HepG2 (cell line): Measurements from ENCODE around the gene XPO5. TPM values are rescaled to one million over a fixed set of nuclear protein-coding genes. Genes with fewer than 3 reads are reported as not detected.

Experiments used
- CBX5 ChIP-seq: sonication (generic); formaldehyde crosslinking; IDR thresholded peaks from 2 replicates; pipeline ENCODE4 v1.4.0; 2020; ENCODE audit warnings: missing genetic modification reagents, borderline replicate concordance
- FOXM1 ChIP-seq: sonication (generic); formaldehyde crosslinking; IDR thresholded peaks from 2 replicates; pipeline ENCODE4 v1.5.0; 2020; ENCODE audit warnings: missing genetic modification reagents
- GTF3A ChIP-seq: sonication (generic); formaldehyde crosslinking; conservative IDR thresholded peaks from 2 replicates; pipeline ENCODE4 v1.4.0; 2020; ENCODE audit warnings: mild to moderate bottlenecking, missing genetic modification reagents
- HOXA9 ChIP-seq: sonication (generic); formaldehyde crosslinking; IDR thresholded peaks from 2 replicates; pipeline ENCODE4 v1.8.1; 2022; ENCODE audit warnings: missing genetic modification reagents, mild to moderate bottlenecking, moderate library complexity, borderline replicate concordance
- ISX ChIP-seq: sonication (generic); formaldehyde crosslinking; conservative IDR thresholded peaks from 2 replicates; pipeline ENCODE4 v1.5.0; 2020; ENCODE audit warnings: missing genetic modification reagents
- KLF11 ChIP-seq: IDR thresholded peaks from 2 replicates; pipeline ENCODE4 v1.6.1; 2016; ENCODE audit warnings: missing compliant biosample characterization
- TP53 ChIP-seq: sonication (generic); formaldehyde crosslinking; conservative IDR thresholded peaks from 2 replicates; pipeline ENCODE4 v1.4.0; 2020; ENCODE audit warnings: missing genetic modification reagents
- YY1 ChIP-seq: IDR thresholded peaks from 2 replicates; pipeline ENCODE4 v1.6.1; 2011; ENCODE audit warnings: low read length, low read depth, moderate library complexity, mild to moderate bottlenecking; ENCODE audit not compliant: insufficient read depth, insufficient replicate concordance
- ZNF33A ChIP-seq: sonication (generic); formaldehyde crosslinking; IDR thresholded peaks from 2 replicates; pipeline ENCODE4 v1.5.1; 2020; ENCODE audit warnings: missing genetic modification reagents, mild to moderate bottlenecking, moderate library complexity, borderline replicate concordance
- ZNF607 ChIP-seq: sonication (generic); formaldehyde crosslinking; IDR thresholded peaks from 2 replicates; pipeline ENCODE4 v1.5.1; 2020; ENCODE audit warnings: missing genetic modification reagents, mild to moderate bottlenecking, borderline replicate concordance
- ZNF737 ChIP-seq: sonication (generic); formaldehyde crosslinking; IDR thresholded peaks from 2 replicates; pipeline ENCODE4 v1.5.0; 2020; ENCODE audit warnings: missing genetic modification reagents, mild to moderate bottlenecking, borderline replicate concordance
- ZSCAN22 ChIP-seq: sonication (generic); formaldehyde crosslinking; IDR thresholded peaks from 2 replicates; pipeline ENCODE4 v1.4.0; 2020; ENCODE audit warnings: mild to moderate bottlenecking, missing genetic modification reagents
- polyA plus RNA-seq, 8 experiments: library from polyadenylated mRNA; depleted of rRNA in 3 of 8; stranded (reverse) in 7 of 8; unstranded in 1 of 8; fragments of >200 nt; fragmentation: Illumina TruSeq in 4 of 8; extraction: Trizol in 4 of 8; gene quantifications; 2 replicates each; pipeline versions ENCODE4 v1.2.1 to v1.2.3, GENCODE V29; 2011 to 2016; ENCODE audit warnings: low read depth in 4 of 8, missing spikeins in 1 of 8, mixed read lengths in 1 of 8; ENCODE audit not compliant: insufficient read depth in 1 of 8
- total RNA-seq, 5 experiments: library from RNA; depleted of rRNA; stranded (reverse); fragments of >200 nt; fragmentation: Illumina TruSeq; extraction: Trizol; gene quantifications; 2 replicates each; pipeline ENCODE4 v1.2.3, GENCODE V29; 2016; ENCODE audit warnings: low read depth in 1 of 5
- TF ChIP-seq, protein P1 (sequence below): sonication (generic); formaldehyde crosslinking; IDR thresholded peaks from 2 replicates; pipeline ENCODE4 v1.8.0; 2022; ENCODE audit warnings: mild to moderate bottlenecking, missing genetic modification reagents; ENCODE audit not compliant: insufficient replicate concordance
- TF ChIP-seq, protein P2 (sequence below): sonication (generic); formaldehyde crosslinking; IDR thresholded peaks from 2 replicates; pipeline ENCODE4 v1.5.1; 2020; ENCODE audit warnings: missing genetic modification reagents, mild to moderate bottlenecking, borderline replicate concordance
- TF ChIP-seq, protein P3 (sequence below): sonication (generic); formaldehyde crosslinking; conservative IDR thresholded peaks from 2 replicates; pipeline ENCODE4 v1.8.1; 2023; ENCODE audit warnings: missing genetic modification reagents
- TF ChIP-seq, protein P4 (sequence below): sonication (generic); formaldehyde crosslinking; IDR thresholded peaks from 2 replicates; pipeline ENCODE4 v1.8.0; 2022; ENCODE audit warnings: mild to moderate bottlenecking, missing genetic modification reagents
- TF ChIP-seq, protein P5 (sequence below): sonication (generic); formaldehyde crosslinking; conservative IDR thresholded peaks from 2 replicates; pipeline ENCODE4 v1.4.0; 2020; ENCODE audit warnings: missing genetic modification reagents
- TF ChIP-seq, protein P6 (sequence below): sonication (generic); formaldehyde crosslinking; IDR thresholded peaks from 2 replicates; pipeline ENCODE4 v1.4.0; 2020; ENCODE audit warnings: missing genetic modification reagents, borderline replicate concordance

XPO5 gene
- total and polyA plus RNA-seq, 2 of the 13 experiments (the other 11 are each of a cell fraction or from before 2014, with no cell fraction given), result 52.2 to 68.0 TPM

DNA sequence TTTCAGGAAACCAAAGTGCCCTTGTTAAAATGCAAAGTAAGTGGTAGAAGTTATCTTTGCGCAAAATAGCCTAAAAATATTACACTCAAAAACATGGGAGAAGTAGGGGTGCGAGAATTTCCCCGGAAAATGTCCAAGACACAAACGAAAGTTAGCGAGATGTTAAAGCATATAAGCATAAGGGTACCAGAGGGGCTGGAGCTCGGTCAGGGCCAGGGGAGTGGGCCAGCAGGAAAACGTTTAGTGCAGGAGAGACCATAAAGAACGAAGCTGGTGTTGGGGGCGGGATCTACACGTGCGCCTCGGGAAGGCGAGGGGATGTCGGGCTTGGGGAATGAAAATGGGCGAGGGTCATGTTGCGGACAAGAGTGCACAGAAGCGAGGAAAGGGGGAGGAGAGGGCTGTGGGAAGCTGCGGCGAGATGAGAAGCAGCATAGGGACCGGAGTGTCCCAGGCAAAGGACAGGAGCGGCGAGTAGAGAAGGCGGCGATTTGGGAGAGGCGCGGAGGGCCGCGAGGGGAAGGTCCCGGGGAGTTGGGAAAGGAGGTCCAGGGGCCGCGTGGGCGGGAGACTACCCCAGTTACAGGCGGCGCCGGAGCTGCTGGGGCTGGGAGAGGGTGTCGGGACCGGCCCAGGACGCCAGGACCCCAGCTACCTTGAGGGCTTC, 600 bp downstream of the XPO5 start (continued):
- TF ChIP-seq, protein P1, sequence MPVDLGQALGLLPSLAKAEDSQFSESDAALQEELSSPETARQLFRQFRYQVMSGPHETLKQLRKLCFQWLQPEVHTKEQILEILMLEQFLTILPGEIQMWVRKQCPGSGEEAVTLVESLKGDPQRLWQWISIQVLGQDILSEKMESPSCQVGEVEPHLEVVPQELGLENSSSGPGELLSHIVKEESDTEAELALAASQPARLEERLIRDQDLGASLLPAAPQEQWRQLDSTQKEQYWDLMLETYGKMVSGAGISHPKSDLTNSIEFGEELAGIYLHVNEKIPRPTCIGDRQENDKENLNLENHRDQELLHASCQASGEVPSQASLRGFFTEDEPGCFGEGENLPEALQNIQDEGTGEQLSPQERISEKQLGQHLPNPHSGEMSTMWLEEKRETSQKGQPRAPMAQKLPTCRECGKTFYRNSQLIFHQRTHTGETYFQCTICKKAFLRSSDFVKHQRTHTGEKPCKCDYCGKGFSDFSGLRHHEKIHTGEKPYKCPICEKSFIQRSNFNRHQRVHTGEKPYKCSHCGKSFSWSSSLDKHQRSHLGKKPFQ (CRISPR knock-in tag), result peak; percentile 63
- TF ChIP-seq ZNF33A (CRISPR knock-in tag) (peak; percentile 76; the same call in 1 of the 2 replicates), KLF11 (0 out of 2 replicates have a peak, but pooled peaks have one; percentile 40), YY1 (peak; percentile 22), ISX (CRISPR knock-in tag) (no peak), GTF3A (CRISPR knock-in tag) (no peak), ZNF737 (CRISPR knock-in tag) (peak; percentile 73; the same call in 1 of the 2 replicates), CBX5 (CRISPR knock-in tag) (no peak), HOXA9 (no peak), TP53 (0 out of 2 replicates have a peak, but pooled peaks have one; percentile 44), ZSCAN22 (CRISPR knock-in tag) (no peak), ZNF607 (CRISPR knock-in tag) (no peak), FOXM1 (CRISPR knock-in tag) (peak; percentile 49; the same call in 1 of the 2 replicates)
- TF ChIP-seq, protein P2, sequence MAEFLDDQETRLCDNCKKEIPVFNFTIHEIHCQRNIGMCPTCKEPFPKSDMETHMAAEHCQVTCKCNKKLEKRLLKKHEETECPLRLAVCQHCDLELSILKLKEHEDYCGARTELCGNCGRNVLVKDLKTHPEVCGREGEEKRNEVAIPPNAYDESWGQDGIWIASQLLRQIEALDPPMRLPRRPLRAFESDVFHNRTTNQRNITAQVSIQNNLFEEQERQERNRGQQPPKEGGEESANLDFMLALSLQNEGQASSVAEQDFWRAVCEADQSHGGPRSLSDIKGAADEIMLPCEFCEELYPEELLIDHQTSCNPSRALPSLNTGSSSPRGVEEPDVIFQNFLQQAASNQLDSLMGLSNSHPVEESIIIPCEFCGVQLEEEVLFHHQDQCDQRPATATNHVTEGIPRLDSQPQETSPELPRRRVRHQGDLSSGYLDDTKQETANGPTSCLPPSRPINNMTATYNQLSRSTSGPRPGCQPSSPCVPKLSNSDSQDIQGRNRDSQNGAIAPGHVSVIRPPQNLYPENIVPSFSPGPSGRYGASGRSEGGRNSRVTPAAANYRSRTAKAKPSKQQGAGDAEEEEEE (CRISPR knock-in tag), result no peak
- TF ChIP-seq, protein P3, sequence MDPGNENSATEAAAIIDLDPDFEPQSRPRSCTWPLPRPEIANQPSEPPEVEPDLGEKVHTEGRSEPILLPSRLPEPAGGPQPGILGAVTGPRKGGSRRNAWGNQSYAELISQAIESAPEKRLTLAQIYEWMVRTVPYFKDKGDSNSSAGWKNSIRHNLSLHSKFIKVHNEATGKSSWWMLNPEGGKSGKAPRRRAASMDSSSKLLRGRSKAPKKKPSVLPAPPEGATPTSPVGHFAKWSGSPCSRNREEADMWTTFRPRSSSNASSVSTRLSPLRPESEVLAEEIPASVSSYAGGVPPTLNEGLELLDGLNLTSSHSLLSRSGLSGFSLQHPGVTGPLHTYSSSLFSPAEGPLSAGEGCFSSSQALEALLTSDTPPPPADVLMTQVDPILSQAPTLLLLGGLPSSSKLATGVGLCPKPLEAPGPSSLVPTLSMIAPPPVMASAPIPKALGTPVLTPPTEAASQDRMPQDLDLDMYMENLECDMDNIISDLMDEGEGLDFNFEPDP (CRISPR knock-in tag), result 0 out of 2 replicates have a peak, but pooled peaks have one; percentile 11
- TF ChIP-seq, protein P4, sequence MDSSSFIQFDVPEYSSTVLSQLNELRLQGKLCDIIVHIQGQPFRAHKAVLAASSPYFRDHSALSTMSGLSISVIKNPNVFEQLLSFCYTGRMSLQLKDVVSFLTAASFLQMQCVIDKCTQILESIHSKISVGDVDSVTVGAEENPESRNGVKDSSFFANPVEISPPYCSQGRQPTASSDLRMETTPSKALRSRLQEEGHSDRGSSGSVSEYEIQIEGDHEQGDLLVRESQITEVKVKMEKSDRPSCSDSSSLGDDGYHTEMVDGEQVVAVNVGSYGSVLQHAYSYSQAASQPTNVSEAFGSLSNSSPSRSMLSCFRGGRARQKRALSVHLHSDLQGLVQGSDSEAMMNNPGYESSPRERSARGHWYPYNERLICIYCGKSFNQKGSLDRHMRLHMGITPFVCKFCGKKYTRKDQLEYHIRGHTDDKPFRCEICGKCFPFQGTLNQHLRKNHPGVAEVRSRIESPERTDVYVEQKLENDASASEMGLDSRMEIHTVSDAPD (CRISPR knock-in tag), result no peak
- TF ChIP-seq, protein P5, sequence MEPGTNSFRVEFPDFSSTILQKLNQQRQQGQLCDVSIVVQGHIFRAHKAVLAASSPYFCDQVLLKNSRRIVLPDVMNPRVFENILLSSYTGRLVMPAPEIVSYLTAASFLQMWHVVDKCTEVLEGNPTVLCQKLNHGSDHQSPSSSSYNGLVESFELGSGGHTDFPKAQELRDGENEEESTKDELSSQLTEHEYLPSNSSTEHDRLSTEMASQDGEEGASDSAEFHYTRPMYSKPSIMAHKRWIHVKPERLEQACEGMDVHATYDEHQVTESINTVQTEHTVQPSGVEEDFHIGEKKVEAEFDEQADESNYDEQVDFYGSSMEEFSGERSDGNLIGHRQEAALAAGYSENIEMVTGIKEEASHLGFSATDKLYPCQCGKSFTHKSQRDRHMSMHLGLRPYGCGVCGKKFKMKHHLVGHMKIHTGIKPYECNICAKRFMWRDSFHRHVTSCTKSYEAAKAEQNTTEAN (CRISPR knock-in tag), result no peak
- TF ChIP-seq, protein P6, sequence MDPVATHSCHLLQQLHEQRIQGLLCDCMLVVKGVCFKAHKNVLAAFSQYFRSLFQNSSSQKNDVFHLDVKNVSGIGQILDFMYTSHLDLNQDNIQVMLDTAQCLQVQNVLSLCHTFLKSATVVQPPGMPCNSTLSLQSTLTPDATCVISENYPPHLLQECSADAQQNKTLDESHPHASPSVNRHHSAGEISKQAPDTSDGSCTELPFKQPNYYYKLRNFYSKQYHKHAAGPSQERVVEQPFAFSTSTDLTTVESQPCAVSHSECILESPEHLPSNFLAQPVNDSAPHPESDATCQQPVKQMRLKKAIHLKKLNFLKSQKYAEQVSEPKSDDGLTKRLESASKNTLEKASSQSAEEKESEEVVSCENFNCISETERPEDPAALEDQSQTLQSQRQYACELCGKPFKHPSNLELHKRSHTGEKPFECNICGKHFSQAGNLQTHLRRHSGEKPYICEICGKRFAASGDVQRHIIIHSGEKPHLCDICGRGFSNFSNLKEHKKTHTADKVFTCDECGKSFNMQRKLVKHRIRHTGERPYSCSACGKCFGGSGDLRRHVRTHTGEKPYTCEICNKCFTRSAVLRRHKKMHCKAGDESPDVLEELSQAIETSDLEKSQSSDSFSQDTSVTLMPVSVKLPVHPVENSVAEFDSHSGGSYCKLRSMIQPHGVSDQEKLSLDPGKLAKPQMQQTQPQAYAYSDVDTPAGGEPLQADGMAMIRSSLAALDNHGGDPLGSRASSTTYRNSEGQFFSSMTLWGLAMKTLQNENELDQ (CRISPR knock-in tag), result no peak
